BLaER1 (cell line): Measurements from ENCODE around the gene KCNH4.

Experiments used
- H3K27ac ChIP-seq: shearing (Covaris generic); formaldehyde crosslinking; 2 replicates; pipeline ENCODE4 v1.8.1; 2022
- H3K27me3 ChIP-seq: shearing (Covaris generic); formaldehyde crosslinking; 2 replicates; pipeline ENCODE4 v1.8.1; 2022
- H3K36me3 ChIP-seq: shearing (Covaris generic); formaldehyde crosslinking; 2 replicates; pipeline ENCODE4 v1.8.1; 2022
- H3K4me1 ChIP-seq: shearing (Covaris generic); formaldehyde crosslinking; 2 replicates; pipeline ENCODE4 v1.8.1; 2022
- H3K4me2 ChIP-seq: shearing (Covaris generic); formaldehyde crosslinking; 2 replicates; pipeline ENCODE4 v1.8.1; 2022
- H3K4me3 ChIP-seq: shearing (Covaris generic); formaldehyde crosslinking; 2 replicates; pipeline ENCODE4 v1.8.1; 2022
- H3K9ac ChIP-seq: shearing (Covaris generic); formaldehyde crosslinking; 2 replicates; pipeline ENCODE4 v1.8.1; 2022
- H3K9me3 ChIP-seq: shearing (Covaris generic); formaldehyde crosslinking; 2 replicates; pipeline ENCODE4 v1.8.1; 2022
- H4K20me1 ChIP-seq: shearing (Covaris generic); formaldehyde crosslinking; 2 replicates; pipeline ENCODE4 v1.8.1; 2022
- Cebpa-rat ChIP-seq: shearing (Covaris generic); IDR thresholded peaks from 2 replicates; pipeline ENCODE4 v1.8.1; 2022

Gene KCNH4

DNA sequence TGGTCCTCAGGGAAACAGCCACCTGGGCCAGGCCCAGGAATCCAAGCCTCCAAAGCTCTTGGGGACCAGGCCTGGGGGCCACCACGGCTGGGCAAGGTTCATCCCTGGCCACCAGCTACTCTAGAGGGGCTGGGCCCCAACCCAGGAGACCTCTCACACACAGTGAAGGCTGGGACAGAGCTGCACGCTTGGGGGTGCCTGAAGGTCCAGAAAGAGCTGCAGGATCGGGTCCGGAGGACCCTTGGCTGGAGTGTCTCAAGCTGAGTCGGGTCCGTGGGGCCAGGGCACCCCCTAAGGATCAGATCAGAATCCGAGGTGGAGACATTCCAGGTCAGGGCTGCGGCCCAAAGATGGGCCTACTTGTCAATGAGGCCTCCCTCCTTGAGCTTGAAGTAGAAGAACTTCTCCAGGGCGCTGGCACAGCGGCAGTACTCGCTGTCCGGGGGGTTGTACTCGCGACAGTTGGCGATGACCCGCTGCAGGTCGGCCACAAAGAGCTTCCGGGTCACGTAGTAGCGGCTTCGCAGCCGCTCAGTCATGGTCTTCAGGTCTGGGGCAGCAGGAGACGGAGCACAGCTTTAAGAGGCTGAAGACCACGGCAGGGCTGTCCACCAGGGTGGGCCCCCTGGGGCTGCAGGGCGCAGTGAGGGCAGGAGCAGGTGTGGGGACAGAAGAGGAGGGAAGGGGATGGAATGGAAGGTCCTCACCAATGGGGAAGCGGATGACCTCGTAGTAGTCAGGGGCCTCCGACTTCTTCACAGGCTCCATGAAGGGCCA, 67.5 kb downstream of the KCNH4 start:
- Histone ChIP-seq H3K27ac (peak overlapping the region; percentile 75), H3K9ac (peak overlapping the region; percentile 48), H3K36me3 (peaks cover 51% of the 10 kb centered on the region), H4K20me1 (no peaks in the 10 kb centered on the region), H3K4me2 (peak overlapping the region; percentile 93), H3K9me3 (no peaks in the 10 kb centered on the region), H3K4me1 (peaks cover 33% of the 10 kb centered on the region), H3K4me3 (no peak overlapping the region; the same call in 1 of the 2 replicates), H3K27me3 (no peaks in the 10 kb centered on the region)
- no peak for TF ChIP-seq Cebpa-rat

DNA sequence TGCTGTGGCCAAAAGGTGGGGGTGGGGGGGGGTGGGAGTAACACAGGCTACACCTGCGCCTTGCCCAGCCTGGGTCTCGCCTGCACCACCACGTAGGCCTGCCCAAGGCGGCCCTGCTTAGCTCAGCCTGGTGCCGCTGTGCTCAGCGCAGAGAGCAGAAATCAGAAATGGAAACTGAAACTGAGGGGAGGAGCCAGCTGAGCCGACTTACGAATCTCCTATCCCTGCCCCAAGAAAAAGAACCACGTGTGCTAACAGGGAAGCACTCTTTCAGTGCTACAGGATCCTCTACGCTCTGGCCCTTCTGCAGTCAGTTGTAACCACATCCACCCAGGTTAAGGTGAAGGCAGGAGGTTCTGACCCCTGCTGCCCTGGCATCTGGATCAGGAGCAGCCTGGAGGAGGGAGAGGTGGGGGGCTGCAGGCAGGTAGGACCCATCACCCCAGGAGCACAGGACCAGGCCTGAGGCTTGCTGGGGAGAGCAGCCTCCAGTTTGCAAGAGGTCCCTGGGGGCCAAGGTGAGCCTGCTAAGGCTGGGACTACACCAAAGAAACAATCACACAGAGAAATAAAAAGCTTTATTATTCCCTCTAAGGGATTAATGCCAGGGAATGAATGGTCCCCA, 68.3 kb downstream of the KCNH4 start, which contains the start of gene DHX58:
Gene DHX58, minus strand, starts transcription at position 163 of the 625 bp plus-strand sequence. CDS start 822 bp downstream, outside the sequence.
- Histone ChIP-seq H3K27ac (peak within 1 kb of the TSS; percentile 80), H3K27me3 (no peaks in the 10 kb centered on the region), H3K4me2 (peak within 1 kb of the TSS; percentile 93), H3K9me3 (no peaks in the 10 kb centered on the region), H3K4me3 (peak within 1 kb of the TSS; percentile 62), H3K36me3 (peaks cover 43% of the 10 kb centered on the region), H3K9ac (peak within 1 kb of the TSS; percentile 80), H4K20me1 (no peaks in the 10 kb centered on the region), H3K4me1 (peaks cover 40% of the 10 kb centered on the region)
- TF ChIP-seq Cebpa-rat: no peak

DNA sequence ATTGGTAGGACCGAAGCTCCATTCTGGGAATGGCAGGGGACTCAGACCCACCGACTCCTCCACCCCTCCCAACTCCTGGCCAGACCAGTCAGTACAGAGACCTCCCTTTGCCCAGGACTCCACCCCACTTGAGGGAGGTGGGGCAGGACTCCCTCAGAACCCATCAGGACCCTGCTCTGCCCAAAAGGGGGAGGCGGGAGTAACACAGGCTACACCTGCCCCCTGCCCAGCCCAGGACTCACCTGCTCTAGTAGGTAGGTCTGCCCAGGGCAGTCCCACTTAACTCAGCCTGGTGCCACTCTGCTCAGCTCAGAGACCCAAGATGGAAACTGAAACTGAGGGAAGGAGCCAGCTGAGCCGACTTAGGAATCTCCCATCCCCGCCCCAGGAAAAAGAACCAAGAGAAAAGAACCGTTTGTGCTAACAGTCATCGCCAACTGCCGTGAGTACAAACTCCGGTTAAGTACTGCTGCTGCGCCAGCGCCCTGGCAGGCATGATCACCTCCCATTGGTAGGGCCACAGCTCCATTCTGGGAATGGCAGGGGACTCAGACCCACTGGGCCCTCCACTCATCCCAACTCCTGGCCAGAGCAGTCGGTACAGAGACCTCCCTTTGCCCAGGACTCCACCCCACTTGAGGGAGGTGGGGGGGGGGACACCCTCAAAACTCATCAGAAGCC, 68.9 kb downstream of the KCNH4 start:
- Histone ChIP-seq H4K20me1 (no peaks in the 10 kb centered on the region), H3K9ac (peak overlapping the region; percentile 80), H3K36me3 (peaks cover 36% of the 10 kb centered on the region), H3K4me2 (peak overlapping the region; percentile 93), H3K4me1 (peaks cover 46% of the 10 kb centered on the region), H3K4me3 (peak overlapping the region; percentile 62), H3K9me3 (no peaks in the 10 kb centered on the region), H3K27me3 (no peaks in the 10 kb centered on the region), H3K27ac (peak overlapping the region; percentile 80)
- TF ChIP-seq Cebpa-rat: no peak

DNA sequence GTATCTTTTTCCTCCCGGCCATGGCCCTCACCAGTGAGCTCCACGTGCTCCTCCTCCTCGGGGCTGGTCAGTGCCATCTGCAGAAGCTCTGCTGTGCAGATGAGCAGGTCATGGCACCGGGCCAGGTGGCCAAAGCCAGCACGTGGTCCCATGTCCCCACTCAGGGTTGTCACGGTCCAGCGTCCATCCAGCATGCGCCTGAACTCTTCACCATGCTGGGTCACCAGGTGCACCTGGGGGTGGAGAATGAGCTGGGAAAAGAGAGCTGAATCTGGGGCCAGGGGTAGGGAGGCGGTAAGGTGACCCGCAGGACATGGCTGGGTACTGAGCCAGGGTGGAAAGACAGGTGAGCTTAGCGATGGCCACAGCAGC, 69.7 kb downstream of the KCNH4 start:
- Histone ChIP-seq H3K4me1 (peaks cover 52% of the 10 kb centered on the region), H3K27me3 (no peaks in the 10 kb centered on the region), H4K20me1 (no peaks in the 10 kb centered on the region), H3K27ac (peak overlapping the region; percentile 80; the same call in 1 of the 2 replicates), H3K9me3 (no peaks in the 10 kb centered on the region), H3K36me3 (peaks cover 32% of the 10 kb centered on the region), H3K4me3 (no peak overlapping the region), H3K9ac (no peak overlapping the region), H3K4me2 (peak overlapping the region; percentile 93)
- TF ChIP-seq Cebpa-rat: no peak

- no peaks in the 10 kb centered on the region for H3K27me3 ChIP-seq
- no peak overlapping the region for H3K9ac ChIP-seq
- H3K9me3 ChIP-seq: no peaks in the 10 kb centered on the region
- no peak overlapping the region for H3K27ac ChIP-seq
- peak overlapping the region; percentile 93; the same call in 1 of the 2 replicates for H3K4me2 ChIP-seq
- H4K20me1 ChIP-seq: no peaks in the 10 kb centered on the region
- no peak for TF ChIP-seq Cebpa-rat
- no peak overlapping the region for H3K4me3 ChIP-seq
- peaks cover 52% of the 10 kb centered on the region for H3K4me1 ChIP-seq
- peaks cover 25% of the 10 kb centered on the region for H3K36me3 ChIP-seq
Measured at GRCh38 chr17:42110301-42111264, 70.4 kb downstream of the KCNH4 start.

DNA sequence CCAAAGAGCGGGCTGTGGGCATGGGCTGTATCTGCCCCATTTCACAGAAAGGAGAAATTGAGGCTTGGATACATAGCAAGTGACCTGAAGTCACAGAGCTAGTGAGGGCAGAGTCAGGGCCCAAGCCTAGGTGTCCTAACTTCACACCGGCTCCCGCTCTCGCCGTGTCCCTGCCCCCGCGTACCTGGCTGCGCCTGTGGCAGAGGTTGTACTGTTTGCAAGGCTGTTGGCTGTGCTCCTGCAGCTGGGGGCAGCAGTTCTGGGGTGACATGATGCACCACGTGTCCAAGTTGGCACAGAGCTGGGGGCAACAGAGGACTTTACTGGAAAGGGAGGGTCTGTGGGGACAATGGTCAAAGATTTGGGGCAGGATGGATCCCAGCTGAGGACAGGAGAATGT, 71.9 kb downstream of the KCNH4 start:
- H3K36me3 ChIP-seq: peaks cover 19% of the 10 kb centered on the region
- peaks cover 52% of the 10 kb centered on the region for H3K4me1 ChIP-seq
- H4K20me1 ChIP-seq: no peaks in the 10 kb centered on the region
- H3K27me3 ChIP-seq: no peaks in the 10 kb centered on the region
- no peak overlapping the region for H3K27ac ChIP-seq
- H3K4me2 ChIP-seq: no peak overlapping the region
- no peak for TF ChIP-seq Cebpa-rat
- no peak overlapping the region for H3K4me3 ChIP-seq
- H3K9me3 ChIP-seq: no peaks in the 10 kb centered on the region
- no peak overlapping the region for H3K9ac ChIP-seq

DNA sequence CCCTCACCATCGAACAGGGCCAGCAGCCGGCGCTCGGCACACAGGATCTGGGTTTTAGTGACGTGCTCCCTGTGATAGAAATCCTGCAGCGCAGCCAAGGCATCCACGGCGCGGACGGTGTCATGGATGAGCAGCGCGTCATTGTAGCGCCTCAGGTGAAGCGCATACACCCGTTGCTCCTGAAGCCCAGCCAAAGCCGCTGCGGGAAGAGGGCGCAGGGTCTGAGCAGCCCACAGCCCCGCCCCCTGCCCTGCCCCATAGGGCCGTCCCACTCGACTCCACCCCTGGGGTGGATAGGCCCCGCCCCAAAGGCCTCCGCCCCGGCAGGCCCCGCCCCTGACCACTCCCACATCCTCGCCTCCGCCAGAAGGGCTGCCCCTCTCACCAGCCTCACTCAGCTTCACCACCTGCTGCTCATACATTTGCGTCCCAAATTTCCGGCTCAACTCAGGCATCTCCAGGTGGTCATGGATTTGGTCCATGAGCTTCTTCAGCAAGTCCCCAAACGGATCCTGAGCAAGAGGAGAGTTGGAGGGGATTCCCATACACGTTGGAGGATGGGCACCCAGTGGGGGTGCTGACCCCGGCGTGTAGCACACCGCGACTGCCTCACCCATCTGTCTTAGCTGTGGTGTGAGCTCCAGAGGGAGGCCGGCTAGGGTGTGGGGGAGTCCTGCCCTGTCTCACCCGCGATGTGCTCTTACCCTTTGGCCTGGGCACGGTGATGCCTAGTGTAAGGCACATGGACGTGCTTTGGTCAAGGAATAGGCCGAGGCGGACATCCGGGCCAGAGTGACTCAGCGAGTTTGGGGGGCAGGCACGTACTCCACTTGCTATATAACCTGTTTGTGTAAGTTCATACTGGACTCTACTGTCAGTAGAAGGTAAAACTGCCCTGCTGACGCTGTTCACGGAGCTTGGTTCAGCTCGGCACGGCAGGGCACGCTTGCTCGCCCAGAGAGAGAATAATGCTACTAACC, 73.1 kb downstream of the KCNH4 start:
- H3K4me2 ChIP-seq: peak overlapping the region; percentile 78
- no peaks in the 10 kb centered on the region for H4K20me1 ChIP-seq
- H3K9me3 ChIP-seq: no peaks in the 10 kb centered on the region
- H3K9ac ChIP-seq: no peak overlapping the region
- no peak for TF ChIP-seq Cebpa-rat
- peak overlapping the region; percentile 47; the same call in 1 of the 2 replicates for H3K4me3 ChIP-seq
- H3K27ac ChIP-seq: no peak overlapping the region
- no peaks in the 10 kb centered on the region for H3K27me3 ChIP-seq
- peaks cover 43% of the 10 kb centered on the region for H3K4me1 ChIP-seq
- peaks cover 8% of the 10 kb centered on the region; the same call in 1 of the 2 replicates for H3K36me3 ChIP-seq

GRCh38 chr17:42107124-42107523, 73.8 kb downstream of the KCNH4 start:
- Histone ChIP-seq H3K9me3 (no peaks in the 10 kb centered on the region), H3K4me3 (peak overlapping the region; percentile 47; the same call in 1 of the 2 replicates), H3K27me3 (no peaks in the 10 kb centered on the region), H3K27ac (no peak overlapping the region), H3K4me1 (peaks cover 42% of the 10 kb centered on the region), H3K9ac (no peak overlapping the region), H4K20me1 (no peaks in the 10 kb centered on the region), H3K36me3 (peaks cover 8% of the 10 kb centered on the region; the same call in 1 of the 2 replicates), H3K4me2 (peak overlapping the region; percentile 78)
- no peak for TF ChIP-seq Cebpa-rat
